ENCODE results near the gene CRMP1. TPM values are rescaled to one million over a fixed set of nuclear protein-coding genes. Genes with fewer than 3 reads are reported as not detected.
"Not testable (repeated sequence)": the region's sequence is repeated elsewhere in the genome, so short reads cannot be mapped to it uniquely, and the experiment has no call there.

Gene CRMP1
- total RNA-seq, 2 donors from 2014 or later, result not detected

- ATAC-seq, result peak in 1 of 2 donors; percentile 69
- Mint-ChIP-seq H3K36me3 (no peaks in the 10 kb centered on the region), H3K27ac (no peak overlapping the region), H3K9me3 (no peaks in the 10 kb centered on the region)
- DNase-seq (ENCODE audit: low spot score in 2 of 2), result no peak
These were observed 69.2 kb downstream of the CRMP1 start for GRCh38 chr4:5823542-5824211.

GRCh38 chr4:5822619-5823018 is 70.3 kb downstream of the CRMP1 start:
- Mint-ChIP-seq H3K9me3 (no peaks in the 10 kb centered on the region), H3K36me3 (no peaks in the 10 kb centered on the region), H3K27ac (no peak overlapping the region)
- DNase-seq (ENCODE audit: low spot score in 2 of 2) (no peak), ATAC-seq (no peak)

GRCh38 chr4:5821665-5822358 is 71.1 kb downstream of the CRMP1 start:
- Mint-ChIP-seq H3K9me3 (no peaks in the 10 kb centered on the region), H3K27ac (no peak overlapping the region), H3K36me3 (no peaks in the 10 kb centered on the region)
- peak in 1 of 2 donors; percentile 23 for DNase-seq (ENCODE audit: low spot score in 2 of 2)
- ATAC-seq, result no peak

GRCh38 chr4:5816851-5817375 is 76.0 kb downstream of the CRMP1 start:
- Mint-ChIP-seq H3K27ac (no peak overlapping the region), H3K36me3 (no peaks in the 10 kb centered on the region), H3K9me3 (no peaks in the 10 kb centered on the region)
- DNase-seq (ENCODE audit: low spot score in 2 of 2) (no peak), ATAC-seq (no peak)

GRCh38 chr4:5816101-5816500 is 76.8 kb downstream of the CRMP1 start:
- no peaks in the 10 kb centered on the region for H3K36me3 Mint-ChIP-seq
- no peak for ATAC-seq
- H3K9me3 Mint-ChIP-seq, result no peaks in the 10 kb centered on the region
- DNase-seq (ENCODE audit: low spot score in 2 of 2), result no peak
- H3K27ac Mint-ChIP-seq, result no peak overlapping the region

- no peak for DNase-seq (ENCODE audit: low spot score in 2 of 2)
- Mint-ChIP-seq H3K36me3 (no peaks in the 10 kb centered on the region), H3K9me3 (no peaks in the 10 kb centered on the region), H3K27ac (no peak overlapping the region)
- no peak for ATAC-seq
These were observed 77.2 kb downstream of the CRMP1 start for GRCh38 chr4:5815641-5816040.

- H3K9me3 Mint-ChIP-seq, result no peaks in the 10 kb centered on the region
- H3K36me3 Mint-ChIP-seq, result no peaks in the 10 kb centered on the region
- no peak overlapping the region for H3K27ac Mint-ChIP-seq
- no peak for DNase-seq (ENCODE audit: low spot score in 2 of 2)
- ATAC-seq, result no peak
These were observed 78.5 kb downstream of the CRMP1 start for GRCh38 chr4:5814421-5814820.

- no peaks in the 10 kb centered on the region for H3K9me3 Mint-ChIP-seq
- ATAC-seq (no peak), DNase-seq (ENCODE audit: low spot score in 2 of 2) (no peak)
- no peaks in the 10 kb centered on the region for H3K36me3 Mint-ChIP-seq
- no peak overlapping the region for H3K27ac Mint-ChIP-seq
These were observed 79.0 kb downstream of the CRMP1 start for GRCh38 chr4:5813882-5814255.

- ATAC-seq, result peak; percentile 50 to 51
These were observed 80.2 kb downstream of the CRMP1 start for GRCh38 chr4:5812506-5813229.

GRCh38 chr4:5812057-5812456 is 80.8 kb downstream of the CRMP1 start:
- not testable (repeated sequence) for DNase-seq (ENCODE audit: low spot score in 2 of 2); H3K27ac Mint-ChIP-seq; H3K36me3 Mint-ChIP-seq

More at GRCh38 chr4:5812506-5813229, 80.2 kb downstream of the CRMP1 start:
- no peaks in the 10 kb centered on the region for H3K9me3 Mint-ChIP-seq
- H3K36me3 Mint-ChIP-seq, result no peaks in the 10 kb centered on the region
- DNase-seq (ENCODE audit: low spot score in 2 of 2), result peak in 1 of 2 donors; percentile 17
- peak overlapping the region in 1 of 2 donors; percentile 47 for H3K27ac Mint-ChIP-seq

GRCh38 chr4:5810770-5811430 is 82.0 kb downstream of the CRMP1 start:
- ATAC-seq (no peak), DNase-seq (ENCODE audit: low spot score in 2 of 2) (no peak)
- Mint-ChIP-seq H3K36me3 (no peaks in the 10 kb centered on the region), H3K9me3 (no peaks in the 10 kb centered on the region), H3K27ac (no peak overlapping the region)

More at GRCh38 chr4:5812057-5812456, 80.8 kb downstream of the CRMP1 start:
- ATAC-seq, H3K9me3 Mint-ChIP-seq: not testable (repeated sequence)

- H3K9me3 Mint-ChIP-seq, result no peaks in the 10 kb centered on the region
- ATAC-seq (no peak), DNase-seq (ENCODE audit: low spot score in 2 of 2) (no peak)
- no peaks in the 10 kb centered on the region for H3K36me3 Mint-ChIP-seq
- no peak overlapping the region for H3K27ac Mint-ChIP-seq
These were observed 82.7 kb downstream of the CRMP1 start for GRCh38 chr4:5810151-5810550.

GRCh38 chr4:5809216-5809776 is 83.6 kb downstream of the CRMP1 start:
- ATAC-seq, result no peak
- no peaks in the 10 kb centered on the region for H3K36me3 Mint-ChIP-seq
- no peak overlapping the region for H3K27ac Mint-ChIP-seq
- H3K9me3 Mint-ChIP-seq, result no peaks in the 10 kb centered on the region
- no peak for DNase-seq (ENCODE audit: low spot score in 2 of 2)

- ATAC-seq, result no peak
- H3K27ac Mint-ChIP-seq, result no peak overlapping the region
- no peaks in the 10 kb centered on the region for H3K36me3 Mint-ChIP-seq
- DNase-seq (ENCODE audit: low spot score in 2 of 2), result no peak
- no peaks in the 10 kb centered on the region for H3K9me3 Mint-ChIP-seq
These were observed 84.7 kb downstream of the CRMP1 start for GRCh38 chr4:5808081-5808741.

GRCh38 chr4:5805270-5805669 is 87.6 kb downstream of the CRMP1 start:
- ATAC-seq (no peak), DNase-seq (ENCODE audit: low spot score in 2 of 2) (no peak)
- H3K36me3 Mint-ChIP-seq, result no peaks in the 10 kb centered on the region
- no peak overlapping the region for H3K27ac Mint-ChIP-seq
- no peaks in the 10 kb centered on the region for H3K9me3 Mint-ChIP-seq

GRCh38 chr4:5804656-5805055 is 88.2 kb downstream of the CRMP1 start:
- Mint-ChIP-seq H3K9me3 (no peaks in the 10 kb centered on the region), H3K36me3 (no peaks in the 10 kb centered on the region), H3K27ac (no peak overlapping the region)
- ATAC-seq (no peak), DNase-seq (ENCODE audit: low spot score in 2 of 2) (no peak)

Data from activated naive CD4-positive, alpha-beta T cell treated with anti-CD3 and anti-CD28 coated beads, Interleukin-2, amount 50 U/mL, for 72 hours (primary cell).